GM21526 (cell line): Measurements from ENCODE around the gene ZNRD2.
A peak's percentile ranks its signal among the peaks of the same experiment; 100 is the strongest.
"Not testable (repeated sequence)": the region's sequence is repeated elsewhere in the genome, so short reads cannot be mapped to it uniquely, and the experiment has no call there.

Source experiments
- ATAC-seq: cut with Tn5 transposase; IDR thresholded peaks from one replicate; pipeline ENCODE4 v1.9.1; 2021; ENCODE audit warnings: moderate library complexity; ENCODE audit not compliant: unreplicated experiment, low FRiP score

ZNRD2 gene

GRCh38 chr11:65569973-65570918, at the start of gene ZNRD2:
Gene ZNRD2, plus strand, starts transcription at chr11:65570477. Its CDS starts 15 bp downstream, at chr11:65570492.
- ATAC-seq = peak; percentile 43

- not testable (repeated sequence) for ATAC-seq
These were observed 48.3 kb upstream of the ZNRD2 start for GRCh38 chr11:65521777-65522521.

GRCh38 chr11:65522718-65523630, 47.3 kb upstream of the ZNRD2 start:
- ATAC-seq = not testable (repeated sequence)

- not testable (repeated sequence) for ATAC-seq
These were observed 46.7 kb upstream of the ZNRD2 start for GRCh38 chr11:65523631-65523968.

GRCh38 chr11:65524014-65524740, 46.1 kb upstream of the ZNRD2 start:
- ATAC-seq = no peak

- no peak for ATAC-seq
These were observed 45.3 kb upstream of the ZNRD2 start, which contains the start of gene SCYL1 for GRCh38 chr11:65524741-65525545. Gene SCYL1, plus strand, starts transcription at chr11:65525083. Its CDS starts 71 bp downstream, at chr11:65525154.

GRCh38 chr11:65525546-65526480, 44.5 kb upstream of the ZNRD2 start:
- no peak for ATAC-seq

GRCh38 chr11:65526744-65527143, 43.5 kb upstream of the ZNRD2 start:
- ATAC-seq = no peak

GRCh38 chr11:65528819-65529350, 41.4 kb upstream of the ZNRD2 start:
- no peak for ATAC-seq

- no peak for ATAC-seq
These were observed 40.7 kb upstream of the ZNRD2 start for GRCh38 chr11:65529475-65530156.

GRCh38 chr11:65530157-65530496, 40.1 kb upstream of the ZNRD2 start:
- ATAC-seq = no peak

- ATAC-seq = no peak
These were observed 37.8 kb upstream of the ZNRD2 start for GRCh38 chr11:65532388-65533064.

GRCh38 chr11:65535102-65535501, 35.2 kb upstream of the ZNRD2 start:
- ATAC-seq = no peak

- no peak for ATAC-seq
These were observed 33.6 kb upstream of the ZNRD2 start for GRCh38 chr11:65536412-65537295.

- ATAC-seq = no peak
These were observed 33.0 kb upstream of the ZNRD2 start for GRCh38 chr11:65537296-65537597.
